Activated gamma-delta T cell (primary cell): ENCODE results near the gene PARD3.
"Not testable (repeated sequence)": the region's sequence is repeated elsewhere in the genome, so short reads cannot be mapped to it uniquely, and the experiment has no call there.

Experiments used
- DNase-seq: peaks from one replicate; lab custom pipeline; 2025; lab: John Stamatoyannopoulos, UW

Gene PARD3

DNA sequence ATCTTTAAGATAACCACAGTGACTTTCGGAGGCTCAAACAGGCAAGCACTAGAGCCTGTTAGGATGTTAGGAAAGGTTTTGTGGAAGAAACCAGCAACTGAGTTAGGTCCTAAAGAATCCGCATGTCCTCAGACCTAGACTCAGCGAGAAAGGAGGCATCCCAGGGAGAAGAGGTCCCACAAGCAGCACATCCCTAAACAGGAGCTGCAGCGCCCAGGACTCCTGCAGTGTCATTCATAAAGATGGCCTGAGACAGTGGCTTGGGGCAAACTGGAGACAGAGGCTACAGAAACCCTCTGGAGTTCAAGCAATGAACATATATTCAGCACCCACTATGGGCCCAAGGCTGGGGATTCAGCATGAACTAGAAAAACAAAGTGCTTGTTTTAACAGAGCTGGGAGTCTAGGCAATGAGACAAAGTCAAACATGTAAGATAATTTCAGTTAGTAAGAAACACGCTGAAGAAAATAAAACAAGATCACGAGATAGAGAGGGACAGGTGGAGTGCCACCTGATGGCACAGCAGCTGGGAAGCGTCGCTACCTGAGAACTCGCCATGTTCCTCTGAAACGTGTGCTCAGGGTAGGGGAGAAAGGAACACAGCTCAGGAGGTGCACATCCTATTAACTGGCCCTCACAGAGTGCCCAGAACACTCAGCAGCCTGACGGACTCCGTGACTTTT lies 48.1 kb downstream of the PARD3 start:
- no peak for DNase-seq

DNA sequence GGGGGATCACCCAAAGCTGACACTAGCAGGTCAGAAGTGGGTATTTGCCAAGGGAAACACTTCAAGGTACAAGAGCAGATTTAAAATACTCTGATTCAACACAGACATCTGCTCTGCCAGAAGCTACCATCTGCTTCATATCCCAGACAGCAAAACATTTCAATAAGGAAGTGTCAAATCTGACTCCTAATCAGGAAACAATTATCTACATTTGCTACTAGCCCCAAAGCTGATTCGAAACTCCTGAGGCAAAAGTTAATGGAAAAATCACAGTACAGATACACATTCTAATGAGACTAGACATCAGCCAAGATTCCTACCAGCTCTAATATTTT lies 48.9 kb downstream of the PARD3 start:
- DNase-seq: no peak

DNA sequence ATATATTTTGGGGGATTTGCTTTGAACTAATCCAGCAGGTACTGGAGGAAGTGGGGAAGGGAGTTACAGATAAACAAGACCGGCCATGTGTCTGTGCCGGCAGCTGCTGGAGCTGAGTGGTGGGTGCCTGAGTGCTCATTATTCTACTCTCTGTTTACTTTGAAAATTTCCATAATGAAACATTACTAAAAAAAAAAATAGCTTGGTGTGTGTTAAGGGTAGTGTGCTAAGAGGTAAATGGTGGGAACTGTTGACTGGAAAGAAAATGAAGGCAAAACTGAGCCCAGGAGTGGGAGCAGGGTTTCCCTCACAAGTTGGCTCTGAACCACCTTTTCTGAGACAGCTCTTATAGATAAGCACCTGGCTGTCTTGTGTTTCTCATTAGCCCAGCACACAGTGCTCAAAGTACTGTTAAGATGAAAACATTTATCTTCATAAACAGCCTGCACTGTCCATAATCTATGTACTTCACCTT lies 50.6 kb downstream of the PARD3 start:
- no peak for DNase-seq

DNA sequence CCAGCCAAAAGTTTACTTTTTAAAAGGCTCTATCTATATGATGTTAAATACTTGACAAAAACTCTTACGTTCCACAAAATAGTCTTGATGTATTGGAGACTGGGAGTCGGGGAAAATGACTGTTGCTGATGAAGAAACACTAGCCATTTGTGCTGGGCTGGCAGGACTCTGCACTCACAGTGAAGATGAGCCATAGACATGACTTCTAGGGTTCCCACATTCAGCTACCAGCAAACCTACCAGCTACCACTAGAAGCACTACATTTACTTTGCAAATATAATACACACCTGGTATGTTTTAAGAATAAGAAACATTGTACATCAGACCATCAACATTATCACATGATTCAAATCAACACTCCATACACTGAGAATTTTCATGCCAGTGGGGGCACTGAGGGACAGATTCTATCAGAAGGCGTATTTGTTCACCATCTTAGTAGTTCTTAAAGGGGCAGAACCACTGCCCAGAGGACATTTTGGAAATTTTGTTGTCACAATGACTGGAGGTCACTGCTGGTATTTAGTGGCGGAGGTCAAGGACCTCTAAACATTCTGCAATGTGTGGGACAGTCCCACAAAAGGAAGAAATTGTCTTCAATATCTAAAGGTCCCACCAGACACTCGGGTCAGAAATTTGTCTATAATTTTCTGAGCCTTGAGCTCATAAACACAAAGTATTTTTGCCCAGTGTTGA lies 52.3 kb downstream of the PARD3 start:
- no peak for DNase-seq

DNA sequence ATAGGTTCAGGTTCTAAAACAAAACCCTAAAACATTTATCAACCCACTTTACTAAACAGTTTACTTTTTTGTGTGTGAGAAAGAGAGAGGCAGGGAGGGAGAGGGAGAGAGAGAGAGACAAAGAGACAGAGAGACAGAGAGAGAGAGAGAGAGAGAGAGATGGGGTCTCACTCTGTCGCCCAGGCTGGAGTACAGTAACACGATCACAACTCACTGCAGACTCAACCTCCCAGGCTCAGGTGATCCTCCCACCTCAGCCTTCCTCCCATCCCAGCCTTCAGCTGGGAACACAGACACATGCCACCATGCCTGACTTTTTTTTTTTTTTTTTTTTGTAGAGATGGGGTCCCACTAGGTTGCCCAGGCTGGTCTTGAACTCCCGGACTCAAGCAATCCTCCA lies 52.9 kb downstream of the PARD3 start:
- DNase-seq: no peak

DNA sequence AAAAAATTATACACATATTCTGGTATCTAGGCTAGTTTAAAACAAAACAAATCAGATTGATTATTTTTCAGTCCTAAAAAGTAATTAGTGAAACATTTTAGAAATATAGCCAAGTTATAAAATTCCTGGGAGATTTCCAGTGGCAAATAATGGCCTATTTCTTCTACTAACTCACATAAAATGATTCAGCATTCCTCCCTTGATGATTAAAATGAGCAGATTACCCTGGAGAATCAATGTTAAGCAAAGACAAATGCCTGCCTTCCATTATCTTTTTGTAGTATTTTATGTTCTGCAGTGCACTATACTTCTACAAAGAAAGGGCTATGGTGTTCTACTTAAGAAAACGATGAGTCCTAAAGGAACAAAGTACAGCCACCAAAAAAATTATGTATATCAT lies 53.6 kb downstream of the PARD3 start:
- no peak for DNase-seq

DNA sequence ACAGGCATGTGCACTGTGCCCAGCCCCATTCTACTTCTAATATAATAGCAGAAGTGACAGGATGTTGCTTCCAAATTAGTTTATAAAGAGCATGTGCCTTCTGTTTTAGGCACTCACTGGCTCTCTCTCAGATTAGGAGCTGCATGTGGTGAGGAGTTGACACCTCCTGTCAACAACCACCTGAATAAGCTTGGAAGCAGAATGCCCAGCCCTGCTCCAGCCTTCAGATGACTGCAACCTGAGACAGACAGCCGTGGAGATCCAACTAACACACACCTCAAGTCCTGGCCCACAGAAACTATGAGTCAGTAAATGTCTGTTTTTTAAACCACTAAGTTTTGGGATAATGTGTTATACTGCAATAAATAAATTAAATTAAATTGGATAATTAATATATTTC lies 54.5 kb downstream of the PARD3 start:
- no peak for DNase-seq

DNA sequence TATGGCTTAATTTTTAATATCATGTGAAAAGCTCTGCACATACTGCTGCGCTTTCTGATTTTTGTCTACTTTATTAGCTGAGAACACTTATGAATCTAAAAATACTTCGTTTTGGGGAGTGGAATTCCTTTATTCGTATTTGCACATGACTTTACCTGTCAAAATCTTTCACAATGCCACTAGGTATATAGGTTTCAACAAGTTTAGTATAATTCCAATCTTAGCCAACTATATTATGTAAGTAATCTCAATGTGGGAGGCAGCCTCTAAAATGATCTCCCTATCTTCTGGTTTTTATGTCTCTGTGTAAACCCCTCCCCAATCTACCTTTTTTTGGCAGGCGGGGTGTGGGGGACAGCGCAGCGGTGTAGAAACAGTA lies 55.3 kb downstream of the PARD3 start:
- DNase-seq: no peak

DNA sequence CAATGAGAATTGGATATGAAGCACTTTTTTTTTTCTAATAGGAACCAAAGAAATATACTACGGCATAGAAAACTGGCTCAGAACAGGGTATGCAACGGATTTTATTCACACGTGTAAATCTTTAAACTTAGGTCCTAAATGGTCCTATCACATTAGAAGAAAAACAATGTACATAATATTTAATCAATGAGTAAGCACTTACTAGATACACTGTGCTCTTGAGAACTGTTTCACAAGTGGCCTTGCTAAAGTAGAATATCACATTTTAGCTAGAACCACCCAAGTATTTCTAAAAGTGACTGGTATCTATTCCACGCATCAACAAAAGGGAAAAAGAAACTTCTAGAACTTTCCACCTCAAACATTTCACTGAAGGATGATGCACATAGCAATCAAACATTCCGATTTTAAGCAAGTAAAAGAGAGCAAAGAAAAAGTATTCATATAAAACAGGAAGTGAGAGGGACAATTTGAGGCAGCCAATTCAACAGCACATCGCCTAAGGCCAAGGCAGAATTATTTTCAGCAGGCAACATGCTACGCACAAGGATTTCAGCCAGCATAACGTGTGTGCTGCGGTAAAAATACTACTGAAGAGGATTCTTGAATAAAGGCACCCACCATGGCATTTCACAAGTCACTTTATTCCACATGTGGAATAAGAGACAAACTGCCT lies 55.8 kb downstream of the PARD3 start:
- DNase-seq: no peak

DNA sequence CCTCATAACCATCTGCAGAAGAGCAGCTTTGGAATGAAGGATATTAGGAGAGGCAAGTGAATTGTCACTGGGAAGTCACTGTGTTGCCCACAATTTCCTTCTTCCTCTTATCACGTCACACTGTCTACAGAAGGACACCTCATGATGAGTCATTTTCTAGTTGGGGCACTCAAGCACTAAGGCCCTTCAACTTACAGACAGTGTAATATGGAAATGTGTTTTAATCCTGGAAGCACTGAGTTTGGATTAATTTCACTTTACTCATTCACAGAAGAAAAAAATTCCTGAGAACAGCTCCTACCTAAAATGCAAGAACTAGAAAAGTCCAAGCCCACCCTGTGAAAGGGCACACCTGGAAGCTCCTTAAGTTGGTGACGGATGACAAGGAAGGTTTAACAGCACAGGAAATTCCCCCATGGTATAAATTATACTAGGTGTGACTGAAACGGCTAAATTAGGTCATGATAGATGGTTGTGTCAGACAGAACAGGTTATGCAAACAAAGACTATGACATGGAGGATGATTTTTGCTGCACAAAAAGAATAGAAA lies 56.6 kb downstream of the PARD3 start:
- DNase-seq: no peak

DNA sequence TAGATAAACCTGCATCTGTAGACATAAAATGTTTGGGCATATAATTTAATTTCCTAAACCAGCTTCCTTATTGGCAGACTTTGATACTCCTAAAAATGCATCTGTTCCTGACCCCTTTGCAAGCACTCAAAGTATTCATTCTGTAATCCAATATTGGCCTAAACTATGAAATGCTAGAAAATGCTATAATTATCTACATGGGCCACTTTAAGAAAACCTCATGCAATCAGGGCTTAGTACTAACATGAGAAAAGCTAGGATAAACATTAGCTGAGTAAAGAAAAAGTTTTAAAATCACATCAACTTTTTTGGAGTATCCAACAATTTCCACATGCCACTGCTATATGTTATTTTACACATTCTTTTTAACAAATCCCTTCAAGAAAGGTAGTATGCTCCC lies 57.2 kb downstream of the PARD3 start:
- DNase-seq: no peak

DNA sequence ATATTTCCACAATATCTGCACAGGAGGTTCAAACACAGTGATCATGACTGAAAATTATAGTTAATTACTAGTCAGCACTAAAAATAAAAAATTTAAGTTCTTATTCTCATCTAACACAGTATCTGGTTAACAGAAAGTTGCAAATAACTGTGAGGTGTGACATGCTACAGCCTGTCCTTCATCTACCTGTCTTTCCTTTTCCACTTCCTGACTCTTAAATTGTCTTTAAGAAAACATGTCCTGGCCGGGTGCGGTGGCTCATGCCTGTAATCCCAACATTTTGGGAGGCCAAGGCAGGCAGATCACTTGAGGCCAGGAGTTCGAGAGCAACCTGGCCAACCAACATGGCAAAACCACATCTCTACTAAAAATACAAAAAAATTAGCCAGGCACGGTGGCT lies 57.9 kb downstream of the PARD3 start:
- not testable (repeated sequence) for DNase-seq

DNA sequence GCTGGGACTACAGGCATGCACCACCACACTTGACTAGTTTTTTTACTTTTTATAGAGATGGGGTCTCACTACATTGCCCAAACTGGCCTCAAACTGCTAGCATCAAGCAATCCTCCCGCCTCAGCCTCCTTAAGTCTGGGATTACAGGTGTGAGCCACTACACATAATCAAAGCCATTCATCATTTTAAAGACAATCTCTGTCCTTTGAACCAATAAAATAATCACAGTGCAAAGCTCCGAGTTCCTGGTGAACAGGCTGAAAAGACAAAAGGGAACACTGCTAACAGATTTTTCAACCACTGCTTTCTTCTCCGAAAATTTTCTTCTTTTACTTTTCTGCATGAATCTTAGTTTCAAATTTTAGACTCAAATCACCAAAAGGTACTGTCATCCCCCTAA lies 58.5 kb downstream of the PARD3 start:
- DNase-seq: no peak

DNA sequence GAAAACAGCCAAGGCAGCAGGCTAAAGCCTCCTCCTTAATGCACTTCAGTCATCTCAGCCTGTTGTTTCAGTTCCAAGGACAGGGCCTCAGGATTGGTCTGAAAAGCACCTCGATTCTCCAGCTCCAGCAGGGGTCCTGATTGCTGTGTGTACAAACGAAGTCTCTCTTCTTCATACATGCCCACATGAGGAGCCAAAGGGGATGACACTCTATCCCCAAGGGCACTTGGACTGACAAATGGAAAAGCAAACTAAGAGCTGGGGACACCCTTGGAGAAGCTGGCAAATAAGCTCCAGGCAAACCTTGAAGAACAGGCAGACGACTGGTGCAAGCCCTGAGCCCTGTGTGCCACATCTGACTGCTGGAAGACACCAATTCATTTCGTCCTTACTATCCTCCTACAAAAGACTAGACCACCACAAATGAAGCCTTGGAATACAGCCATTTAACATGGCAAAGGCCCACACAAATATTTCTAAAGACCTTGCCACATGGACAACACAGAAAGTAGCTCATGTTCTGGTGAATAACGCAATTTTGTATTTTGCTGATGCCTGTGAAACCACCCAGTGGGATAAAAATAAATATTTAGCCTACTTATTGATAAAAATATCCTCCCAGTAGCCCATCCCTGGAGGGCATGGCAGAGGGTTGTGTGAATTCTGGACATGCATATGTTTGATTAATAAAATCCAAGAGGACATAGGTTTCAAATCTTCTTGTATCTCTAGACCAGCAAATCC lies 61.9 kb downstream of the PARD3 start:
- no peak for DNase-seq

DNA sequence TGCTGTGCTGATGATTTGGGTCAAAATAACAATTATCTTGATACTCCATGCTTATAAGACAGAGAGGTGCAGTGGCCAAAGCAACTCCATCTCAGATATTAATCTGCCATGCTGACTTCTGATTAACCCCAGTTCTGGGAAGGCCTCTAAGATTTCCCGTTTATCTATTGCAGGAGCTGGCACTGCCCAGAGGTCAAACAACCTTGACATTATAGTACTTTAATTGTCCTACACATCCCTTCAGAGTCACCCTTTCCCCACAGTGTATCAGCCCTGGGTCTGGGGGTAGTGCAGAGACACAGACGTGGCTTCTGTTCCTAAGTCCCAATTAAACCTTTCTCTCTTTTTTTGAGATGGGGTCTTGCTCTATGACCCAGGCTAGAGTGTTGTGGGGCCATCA lies 63.8 kb downstream of the PARD3 start:
- no peak for DNase-seq

DNA sequence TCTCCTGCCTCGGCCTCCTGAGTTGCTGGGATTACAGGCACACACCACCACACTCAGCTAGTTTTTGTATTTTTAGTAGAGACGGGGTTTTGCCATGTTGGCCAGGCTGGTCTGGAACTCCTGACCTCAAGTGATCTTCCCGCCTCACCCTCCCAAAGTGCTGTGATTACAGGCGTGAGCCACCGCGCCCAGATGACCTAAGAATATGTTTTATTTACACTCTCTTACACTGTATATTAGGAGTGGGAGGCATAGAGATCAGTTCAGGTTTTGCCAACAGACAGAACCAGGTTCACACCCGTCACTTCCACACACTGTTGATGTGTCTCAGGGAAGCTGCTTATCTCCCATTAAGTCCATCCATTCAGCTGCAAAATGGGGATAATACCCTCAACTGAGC lies 64.3 kb downstream of the PARD3 start:
- not testable (repeated sequence) for DNase-seq

DNA sequence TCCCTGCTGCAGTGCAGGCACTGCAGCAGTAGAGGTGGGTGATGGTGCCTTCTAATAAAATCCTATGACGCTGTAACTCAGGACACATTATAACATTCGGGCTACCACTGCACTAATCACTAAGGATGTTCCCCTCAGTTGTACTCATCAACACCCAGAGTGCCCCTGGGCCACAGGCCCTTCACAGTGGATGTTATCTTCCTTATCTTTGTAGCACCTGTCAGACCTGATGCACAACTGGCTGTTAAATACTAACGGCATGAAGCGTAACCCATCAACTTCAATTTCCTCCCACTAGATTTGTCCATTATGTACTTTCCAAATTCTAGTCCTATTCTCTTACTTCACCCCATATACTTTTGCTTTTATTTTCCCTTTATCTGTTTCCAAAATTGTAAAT lies 66.3 kb downstream of the PARD3 start:
- DNase-seq: no peak

DNA sequence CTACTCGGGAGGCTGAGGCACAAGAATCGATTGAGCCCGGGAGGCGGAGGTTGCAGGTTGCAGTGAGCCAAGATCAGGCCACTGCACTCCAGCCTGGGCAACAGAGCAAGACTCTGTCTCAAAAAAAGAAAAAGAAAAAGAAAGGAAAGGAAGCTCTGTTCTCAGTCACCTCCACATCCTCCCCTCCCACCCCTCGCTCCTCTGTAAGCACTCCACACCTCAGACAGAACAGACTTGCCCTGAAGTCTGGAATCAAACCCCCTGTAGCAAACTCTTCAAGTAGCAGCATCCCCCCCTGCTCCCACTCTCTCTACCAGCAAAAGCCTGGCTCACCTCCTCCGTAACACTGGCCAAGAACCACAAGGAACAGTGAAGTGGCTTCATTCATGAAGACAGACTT lies 66.7 kb downstream of the PARD3 start:
- no peak for DNase-seq

DNA sequence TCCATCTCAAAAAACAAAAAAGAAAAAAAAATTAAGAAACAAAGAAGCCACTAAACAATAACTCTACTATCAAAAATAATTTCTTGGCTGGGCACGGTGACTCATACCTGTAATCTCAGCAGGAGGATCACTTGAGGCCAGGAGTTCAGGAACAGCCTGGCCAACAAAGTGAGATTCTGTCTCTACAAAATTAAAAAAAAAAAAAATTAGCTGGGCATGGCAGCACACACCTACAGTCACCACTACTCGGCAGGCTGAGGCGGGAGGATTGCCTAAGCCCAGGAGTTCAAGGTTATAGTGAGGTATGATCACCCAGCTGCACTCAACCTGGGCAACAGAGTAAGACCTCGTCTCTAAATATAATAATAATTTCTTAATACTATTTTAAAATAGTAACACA lies 69.0 kb downstream of the PARD3 start:
- no peak for DNase-seq

DNA sequence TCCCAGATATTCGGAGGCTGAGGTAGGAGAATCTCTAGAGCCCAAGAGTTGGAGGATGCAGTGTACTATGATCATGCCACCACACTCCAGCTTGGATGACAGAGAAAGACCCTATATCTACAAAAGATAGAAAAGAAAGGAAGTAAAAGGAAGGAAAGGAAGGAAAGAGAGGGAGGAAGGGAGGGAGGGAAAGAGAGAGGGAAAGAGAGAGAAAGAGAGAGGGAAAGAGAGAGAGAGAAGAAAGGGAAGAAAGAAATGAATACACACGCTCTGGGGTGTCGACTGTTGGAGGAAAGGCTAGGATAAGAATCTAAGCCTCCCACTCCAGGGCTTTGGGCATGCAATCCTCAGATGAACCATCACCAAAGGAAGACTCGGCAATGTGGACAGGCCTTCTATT lies 69.9 kb downstream of the PARD3 start:
- DNase-seq: no peak

DNA sequence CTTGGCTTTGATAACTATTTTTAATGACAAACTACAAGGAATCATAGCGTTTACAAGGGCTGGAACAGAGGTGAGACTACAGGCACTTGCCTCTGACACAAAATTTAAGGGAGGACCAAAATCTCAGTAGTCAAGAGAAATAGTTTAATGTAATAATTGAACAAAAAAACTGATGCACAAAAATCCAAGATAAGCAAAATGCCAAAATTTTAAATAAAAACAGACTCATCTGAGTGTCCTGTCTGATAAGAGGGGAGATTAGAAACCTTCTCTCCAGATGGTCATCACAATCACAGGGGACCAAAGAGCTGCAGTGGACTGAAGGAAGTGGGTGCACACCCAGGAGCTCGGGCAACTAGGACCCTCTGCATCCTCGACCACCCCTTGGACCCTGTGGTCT lies 70.5 kb downstream of the PARD3 start:
- DNase-seq: no peak

DNA sequence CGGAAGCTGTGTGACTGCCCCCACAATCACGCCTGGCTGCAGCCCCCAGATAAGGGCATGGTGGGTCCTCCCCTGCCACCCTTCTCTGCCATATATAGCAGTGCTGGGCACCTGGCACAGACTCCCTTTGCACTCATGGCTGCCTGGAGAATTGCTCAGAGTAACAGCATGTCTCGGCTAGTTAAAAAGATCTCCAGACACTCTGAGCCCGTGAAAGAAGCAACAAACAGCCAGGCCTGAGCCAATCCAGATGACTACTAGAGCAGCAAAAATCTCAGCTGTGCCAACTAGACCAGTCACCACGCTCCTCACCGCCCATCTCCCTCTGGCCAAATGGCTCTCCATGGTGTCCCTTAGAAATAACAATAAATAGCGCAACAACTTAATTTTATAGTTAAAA lies 71.3 kb downstream of the PARD3 start:
- no peak for DNase-seq
